PFSK-1 (cell line): ENCODE data around the gene OR11L1. TPM values are rescaled to one million over a fixed set of nuclear protein-coding genes. Genes with fewer than 3 reads are reported as not detected.

Experiments
- FOXP2 ChIP-seq: optimal IDR thresholded peaks from 2 replicates; pipeline ENCODE3; 2011; ENCODE audit warnings: borderline replicate concordance, control low read depth, inconsistent platforms; ENCODE audit not compliant: insufficient read depth; ENCODE audit errors: extremely low read length, extremely low read depth
- POLR2AphosphoS5 ChIP-seq: IDR thresholded peaks from 2 replicates; pipeline ENCODE4 v1.6.1; 2012; ENCODE audit warnings: low read depth, mild to moderate bottlenecking, control low read depth, low read length, moderate library complexity
- SIN3A ChIP-seq: IDR thresholded peaks from 2 replicates; pipeline ENCODE4 v1.6.1; 2012; ENCODE audit warnings: mild to moderate bottlenecking, low read length, moderate library complexity, borderline replicate concordance; ENCODE audit not compliant: insufficient read depth
- TAF1 ChIP-seq: IDR thresholded peaks from 2 replicates; pipeline ENCODE4 v1.6.1; 2012; ENCODE audit warnings: low read length, control low read depth, borderline replicate concordance; ENCODE audit not compliant: insufficient read depth
- polyA plus RNA-seq: library from polyadenylated mRNA; unstranded; fragments of >200 nt; gene quantifications from one replicate; pipeline ENCODE4 v1.2.1, GENCODE V29; 2012; ENCODE audit warnings: low read depth, missing spikeins; ENCODE audit not compliant: insufficient read length
- TF ChIP-seq, protein P1 (sequence below), 2 experiments: IDR thresholded peaks; 2 replicates each; pipeline versions ENCODE4 v1.6.1 to v1.8.0; 2011 to 2012; ENCODE audit warnings: low read depth in 2 of 2, low read length in 2 of 2, control low read depth in 1 of 2, inconsistent platforms in 1 of 2, mild to moderate bottlenecking in 1 of 2, moderate library complexity in 1 of 2; ENCODE audit not compliant: insufficient read depth in 1 of 2

The OR11L1 gene
- not detected for polyA plus RNA-seq

- TF ChIP-seq SIN3A (no peak), TAF1 (no peak), FOXP2 (no peak), POLR2AphosphoS5 (no peak)
- TF ChIP-seq, protein P1, sequence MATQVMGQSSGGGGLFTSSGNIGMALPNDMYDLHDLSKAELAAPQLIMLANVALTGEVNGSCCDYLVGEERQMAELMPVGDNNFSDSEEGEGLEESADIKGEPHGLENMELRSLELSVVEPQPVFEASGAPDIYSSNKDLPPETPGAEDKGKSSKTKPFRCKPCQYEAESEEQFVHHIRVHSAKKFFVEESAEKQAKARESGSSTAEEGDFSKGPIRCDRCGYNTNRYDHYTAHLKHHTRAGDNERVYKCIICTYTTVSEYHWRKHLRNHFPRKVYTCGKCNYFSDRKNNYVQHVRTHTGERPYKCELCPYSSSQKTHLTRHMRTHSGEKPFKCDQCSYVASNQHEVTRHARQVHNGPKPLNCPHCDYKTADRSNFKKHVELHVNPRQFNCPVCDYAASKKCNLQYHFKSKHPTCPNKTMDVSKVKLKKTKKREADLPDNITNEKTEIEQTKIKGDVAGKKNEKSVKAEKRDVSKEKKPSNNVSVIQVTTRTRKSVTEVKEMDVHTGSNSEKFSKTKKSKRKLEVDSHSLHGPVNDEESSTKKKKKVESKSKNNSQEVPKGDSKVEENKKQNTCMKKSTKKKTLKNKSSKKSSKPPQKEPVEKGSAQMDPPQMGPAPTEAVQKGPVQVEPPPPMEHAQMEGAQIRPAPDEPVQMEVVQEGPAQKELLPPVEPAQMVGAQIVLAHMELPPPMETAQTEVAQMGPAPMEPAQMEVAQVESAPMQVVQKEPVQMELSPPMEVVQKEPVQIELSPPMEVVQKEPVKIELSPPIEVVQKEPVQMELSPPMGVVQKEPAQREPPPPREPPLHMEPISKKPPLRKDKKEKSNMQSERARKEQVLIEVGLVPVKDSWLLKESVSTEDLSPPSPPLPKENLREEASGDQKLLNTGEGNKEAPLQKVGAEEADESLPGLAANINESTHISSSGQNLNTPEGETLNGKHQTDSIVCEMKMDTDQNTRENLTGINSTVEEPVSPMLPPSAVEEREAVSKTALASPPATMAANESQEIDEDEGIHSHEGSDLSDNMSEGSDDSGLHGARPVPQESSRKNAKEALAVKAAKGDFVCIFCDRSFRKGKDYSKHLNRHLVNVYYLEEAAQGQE (IDR thresholded peaks at IDR 0.05; ENCODE audit: insufficient read depth in 1 of 2, low read depth in 2 of 2, low read length in 2 of 2), result no peak
Observed at GRCh38 chr1:247841796-247842195, at the start of gene OR11L1. TSS of gene OR11L1 (minus strand) at chr1:247841896. CDS start at chr1:247841896, 0 bp downstream.

GRCh38 chr1:247884797-247885413 is 43.2 kb upstream of the OR11L1 start:
- TF ChIP-seq TAF1 (no peak), POLR2AphosphoS5 (no peak), FOXP2 (no peak)

- TF ChIP-seq SIN3A (no peak), POLR2AphosphoS5 (no peak), TAF1 (no peak), FOXP2 (no peak)
- TF ChIP-seq, protein P1 (IDR thresholded peaks at IDR 0.05; ENCODE audit: insufficient read depth in 1 of 2, low read depth in 2 of 2, low read length in 2 of 2), result no peak
Observed at GRCh38 chr1:247883346-247883745, 41.6 kb upstream of the OR11L1 start.

- TF ChIP-seq SIN3A (no peak), POLR2AphosphoS5 (no peak), TAF1 (no peak), FOXP2 (no peak)
- TF ChIP-seq, protein P1 (IDR thresholded peaks at IDR 0.05; ENCODE audit: insufficient read depth in 1 of 2, low read depth in 2 of 2, low read length in 2 of 2), result no peak
Observed at GRCh38 chr1:247865416-247865815, 23.7 kb upstream of the OR11L1 start.

DNA sequence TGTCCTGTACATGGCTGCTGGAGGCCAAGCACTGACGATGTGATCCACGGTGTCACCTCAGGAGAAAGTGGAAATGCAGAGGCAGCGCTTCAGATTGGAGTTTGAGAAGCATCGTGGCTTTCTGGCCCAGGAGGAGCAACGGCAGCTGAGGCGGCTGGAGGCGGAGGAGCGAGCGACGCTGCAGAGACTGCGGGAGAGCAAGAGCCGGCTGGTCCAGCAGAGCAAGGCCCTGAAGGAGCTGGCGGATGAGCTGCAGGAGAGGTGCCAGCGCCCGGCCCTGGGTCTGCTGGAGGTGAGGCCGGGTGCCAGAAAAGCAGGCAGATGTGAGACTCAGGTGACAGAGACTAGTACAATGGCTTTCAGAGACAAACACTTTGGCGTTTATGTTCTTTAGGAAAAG is 22.9 kb upstream of the OR11L1 start:
- TF ChIP-seq, protein P1 (IDR thresholded peaks at IDR 0.05; ENCODE audit: insufficient read depth in 1 of 2, low read depth in 2 of 2, low read length in 2 of 2), result no peak
- no peak for TF ChIP-seq FOXP2
